DOHH2 (cell line): ENCODE measurements around the gene PTPRC.

Source experiments
- H3F3A ChIP-seq: fragments of 200-600 bp; sonication (generic), shearing (Covaris generic); 2 replicates; pipeline ENCODE4 v1.6.0; 2016; ENCODE audit warnings: antibody characterized with exemption, mild to moderate bottlenecking; ENCODE audit not compliant: control insufficient read depth, insufficient read depth
- H3K27ac ChIP-seq: fragments of 200-600 bp; sonication (generic); 2 replicates; pipeline ENCODE4 v1.5.1; 2014; ENCODE audit warnings: low read depth, mild to moderate bottlenecking, low read length, moderate library complexity
- H3K27me3 ChIP-seq: fragments of 200-600 bp; sonication (generic); 2 replicates; pipeline ENCODE4 v1.6.1; 2014; ENCODE audit warnings: mild to moderate bottlenecking, low read length, mixed read lengths; ENCODE audit not compliant: control insufficient read depth
- H3K36me3 ChIP-seq: fragments of 200-600 bp; sonication (generic); 2 replicates; pipeline ENCODE4 v1.6.1; 2014; ENCODE audit warnings: mild to moderate bottlenecking, low read length, moderate library complexity, mixed read lengths; ENCODE audit not compliant: control insufficient read depth
- H3K4me1 ChIP-seq: fragments of 200-600 bp; sonication (generic); 2 replicates; pipeline ENCODE4 v1.6.1; 2014; ENCODE audit warnings: mild to moderate bottlenecking, low read length, mixed read lengths; ENCODE audit not compliant: control insufficient read depth
- H3K4me2 ChIP-seq: fragments of 200-600 bp; sonication (generic); 2 replicates; pipeline ENCODE4 v1.6.0; 2014; ENCODE audit warnings: mild to moderate bottlenecking, low read length, moderate library complexity
- H3K4me3 ChIP-seq: fragments of 200-600 bp; sonication (generic); 2 replicates; pipeline ENCODE4 v1.5.1; 2014; ENCODE audit warnings: mild to moderate bottlenecking, low read length, mixed read lengths
- H3K79me2 ChIP-seq: fragments of 200-600 bp; sonication (generic); 2 replicates; pipeline ENCODE4 v1.6.1; 2014; ENCODE audit warnings: mild to moderate bottlenecking, low read length, mixed read lengths; ENCODE audit not compliant: control insufficient read depth
- H3K9me2 ChIP-seq: fragments of 200-600 bp; sonication (generic); replicated peaks from 2 replicates; pipeline ENCODE4 v1.6.1; 2014; ENCODE audit warnings: mild to moderate bottlenecking, low read length, mixed read lengths; ENCODE audit not compliant: control insufficient read depth
- H3K9me3 ChIP-seq: fragments of 200-600 bp; sonication (generic); 2 replicates; pipeline ENCODE4 v1.6.1; 2014; ENCODE audit warnings: antibody characterized with exemption, low read length, mixed read lengths; ENCODE audit not compliant: control insufficient read depth, insufficient read depth
- H4K20me1 ChIP-seq: fragments of 200-600 bp; sonication (generic); 2 replicates; pipeline ENCODE4 v1.6.0; 2014; ENCODE audit warnings: low read depth, mild to moderate bottlenecking, antibody characterized with exemption, low read length, moderate library complexity; ENCODE audit not compliant: control insufficient read depth, insufficient read depth
- EZH2phosphoT487 ChIP-seq: fragments of 200-600 bp; sonication (generic); IDR thresholded peaks from 2 replicates; pipeline ENCODE4 v1.6.1; 2017; ENCODE audit warnings: borderline replicate concordance, mild to moderate bottlenecking, antibody characterized with exemption, low read length, moderate library complexity, mixed read lengths
- TF ChIP-seq, protein P1 (sequence below): fragments of 200-600 bp; sonication (generic); IDR thresholded peaks from one replicate; pipeline ENCODE4 v1.5.1; 2014; ENCODE audit warnings: antibody characterized with exemption, mild to moderate bottlenecking, low read depth, low read length; ENCODE audit not compliant: poor library complexity, severe bottlenecking

Gene PTPRC

GRCh38 chr1:198664068-198664788 lies 25.4 kb downstream of the PTPRC start:
- Histone ChIP-seq H3K4me1 (peaks cover 86% of the 10 kb centered on the region), H3K79me2 (peaks cover 95% of the 10 kb centered on the region), H3K27ac (peak overlapping the region; percentile 84), H3K36me3 (peaks cover 76% of the 10 kb centered on the region), H3K9me2 (no peaks in the 10 kb centered on the region), H3K27me3 (no peaks in the 10 kb centered on the region), H4K20me1 (no peaks in the 10 kb centered on the region), H3K9me3 (no peaks in the 10 kb centered on the region), H3K4me2 (peak overlapping the region; percentile 81), H3F3A (peaks cover 63% of the 10 kb centered on the region), H3K4me3 (peak overlapping the region; percentile 72)
- TF ChIP-seq, protein P1, sequence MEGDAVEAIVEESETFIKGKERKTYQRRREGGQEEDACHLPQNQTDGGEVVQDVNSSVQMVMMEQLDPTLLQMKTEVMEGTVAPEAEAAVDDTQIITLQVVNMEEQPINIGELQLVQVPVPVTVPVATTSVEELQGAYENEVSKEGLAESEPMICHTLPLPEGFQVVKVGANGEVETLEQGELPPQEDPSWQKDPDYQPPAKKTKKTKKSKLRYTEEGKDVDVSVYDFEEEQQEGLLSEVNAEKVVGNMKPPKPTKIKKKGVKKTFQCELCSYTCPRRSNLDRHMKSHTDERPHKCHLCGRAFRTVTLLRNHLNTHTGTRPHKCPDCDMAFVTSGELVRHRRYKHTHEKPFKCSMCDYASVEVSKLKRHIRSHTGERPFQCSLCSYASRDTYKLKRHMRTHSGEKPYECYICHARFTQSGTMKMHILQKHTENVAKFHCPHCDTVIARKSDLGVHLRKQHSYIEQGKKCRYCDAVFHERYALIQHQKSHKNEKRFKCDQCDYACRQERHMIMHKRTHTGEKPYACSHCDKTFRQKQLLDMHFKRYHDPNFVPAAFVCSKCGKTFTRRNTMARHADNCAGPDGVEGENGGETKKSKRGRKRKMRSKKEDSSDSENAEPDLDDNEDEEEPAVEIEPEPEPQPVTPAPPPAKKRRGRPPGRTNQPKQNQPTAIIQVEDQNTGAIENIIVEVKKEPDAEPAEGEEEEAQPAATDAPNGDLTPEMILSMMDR = no peak
- no peak for TF ChIP-seq EZH2phosphoT487

DNA sequence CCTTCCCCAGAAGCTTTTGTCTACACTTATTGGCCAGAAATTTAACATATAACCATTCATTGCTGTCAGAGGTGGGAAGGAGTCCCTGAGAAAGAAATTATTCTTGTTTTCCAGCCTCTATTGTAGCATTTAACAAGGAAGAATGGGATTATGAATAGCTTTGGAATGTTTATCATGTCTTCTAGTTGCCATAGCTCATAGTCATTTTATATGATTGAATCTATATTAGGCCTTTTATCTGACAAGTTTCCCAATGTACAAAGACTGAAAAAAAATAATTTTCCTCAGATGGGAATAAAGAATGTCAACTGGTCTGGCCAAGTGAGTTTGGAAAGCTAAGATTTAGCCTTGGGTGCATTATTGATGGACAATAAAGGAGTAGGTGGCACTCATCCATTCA lies 28.3 kb downstream of the PTPRC start:
- H3K9me3 ChIP-seq = no peaks in the 10 kb centered on the region
- peaks cover 79% of the 10 kb centered on the region for H3K36me3 ChIP-seq
- H3K4me2 ChIP-seq = peak overlapping the region; percentile 66
- no peaks in the 10 kb centered on the region for H3K27me3 ChIP-seq
- H3K27ac ChIP-seq = peak overlapping the region; percentile 84
- no peaks in the 10 kb centered on the region for H4K20me1 ChIP-seq
- peaks cover 66% of the 10 kb centered on the region for H3F3A ChIP-seq
- H3K79me2 ChIP-seq = peaks cover 97% of the 10 kb centered on the region
- TF ChIP-seq EZH2phosphoT487 = no peak
- TF ChIP-seq, protein P1 = no peak
- peaks cover 93% of the 10 kb centered on the region for H3K4me1 ChIP-seq
- peak overlapping the region; percentile 53 for H3K4me3 ChIP-seq
- H3K9me2 ChIP-seq = no peaks in the 10 kb centered on the region

DNA sequence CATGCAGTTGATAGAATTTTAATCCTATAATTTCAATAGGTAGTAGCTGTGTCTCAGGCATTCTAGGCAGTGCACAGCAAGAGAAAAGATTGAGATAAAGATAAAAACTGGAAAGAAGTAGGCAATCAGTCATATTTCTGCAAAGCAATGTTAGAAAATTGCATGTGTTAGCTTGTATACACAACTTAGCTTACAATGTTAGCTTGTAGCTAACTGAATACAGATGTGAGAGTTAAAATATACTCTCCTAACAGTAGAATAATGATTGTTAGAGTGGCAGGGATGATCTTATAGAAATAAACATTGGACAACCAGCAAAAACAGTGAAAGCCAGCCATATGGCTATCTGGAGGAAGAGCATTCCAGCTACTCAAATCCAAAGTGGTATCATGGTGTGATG lies 29.0 kb downstream of the PTPRC start:
- peak overlapping the region; percentile 53 for H3K4me3 ChIP-seq
- H3K27me3 ChIP-seq = no peaks in the 10 kb centered on the region
- H3K9me3 ChIP-seq = no peaks in the 10 kb centered on the region
- H4K20me1 ChIP-seq = no peaks in the 10 kb centered on the region
- TF ChIP-seq, protein P1 = no peak
- no peak for TF ChIP-seq EZH2phosphoT487
- peak overlapping the region; percentile 84 for H3K27ac ChIP-seq
- peaks cover 93% of the 10 kb centered on the region for H3K4me1 ChIP-seq
- no peaks in the 10 kb centered on the region for H3K9me2 ChIP-seq
- H3K79me2 ChIP-seq = peaks cover 97% of the 10 kb centered on the region
- peaks cover 62% of the 10 kb centered on the region for H3F3A ChIP-seq
- peaks cover 82% of the 10 kb centered on the region for H3K36me3 ChIP-seq
- H3K4me2 ChIP-seq = peak overlapping the region; percentile 66
